Endothelial cell of umbilical vein (primary cell): ENCODE data around the gene PHPT1. TPM values are rescaled to one million over a fixed set of nuclear protein-coding genes. Genes with fewer than 3 reads are reported as not detected.

ENCODE experiments used
- BruUV-seq: library from RNA; stranded (reverse); fragments of 400-500 nt; replicated peaks from 2 replicates; lab custom pipeline; 2021; lab: Mats Ljungman, UMichigan
- CTCF ChIA-PET: fragments of 300-600, 350-600 bp; sonication (Branson Sonifier 250); formaldehyde crosslinking; loops from one replicate; lab custom pipeline; 2021; ENCODE audit warnings: antibody characterized with exemption, inconsistent platforms; lab: Charles Lee
- POLR2A ChIA-PET: fragments of 300-600, 350-600 bp; sonication (Branson Sonifier 250); formaldehyde crosslinking; loops from one replicate; lab custom pipeline; 2021; ENCODE audit warnings: antibody characterized with exemption, inconsistent platforms; lab: Charles Lee
- DNase-seq: peaks from one replicate; pipeline ENCODE4 v3.0.0-alpha.2; 2011; ENCODE audit warnings: low read depth, low spot score
- FAIRE-seq: peaks from 2 replicates; lab custom pipeline; 2011; peaks lifted over from hg19 to GRCh38; lab: Jason Lieb, UNC
- H2AFZ ChIP-seq: 2 replicates; pipeline ENCODE4 v1.6.0; 2012; ENCODE audit warnings: low read depth, low read length, control low read depth, inconsistent platforms
- H3K27ac ChIP-seq: 2 replicates; pipeline ENCODE4 v1.5.1; 2011; ENCODE audit warnings: low read depth, mild to moderate bottlenecking, control low read depth, low read length, moderate library complexity; ENCODE audit not compliant: insufficient read depth
- H3K27me3 ChIP-seq, 2 experiments: 2 replicates each; pipeline versions ENCODE4 v1.6.0 to v1.6.1; 2011; ENCODE audit warnings: low read length in 2 of 2, mixed read lengths in 1 of 2; ENCODE audit not compliant: control insufficient read depth in 2 of 2, insufficient read depth in 2 of 2
- H3K36me3 ChIP-seq, 2 experiments: 2 replicates in 1 of 2; 3 replicates in 1 of 2; pipeline ENCODE4 v1.5.1; 2011; ENCODE audit warnings: low read length in 2 of 2, mild to moderate bottlenecking in 1 of 2, moderate library complexity in 1 of 2; ENCODE audit not compliant: control insufficient read depth in 2 of 2, insufficient read depth in 2 of 2; ENCODE audit errors: extremely low read depth in 1 of 2
- H3K4me1 ChIP-seq: 3 replicates; pipeline ENCODE4 v1.5.1; 2011; ENCODE audit warnings: mild to moderate bottlenecking, low read length; ENCODE audit not compliant: control insufficient read depth, insufficient read depth; ENCODE audit errors: extremely low read depth
- H3K4me2 ChIP-seq: 2 replicates; pipeline ENCODE4 v1.6.1; 2011; ENCODE audit warnings: low read length, control low read depth, mixed read lengths; ENCODE audit not compliant: insufficient read depth
- H3K4me3 ChIP-seq, 3 experiments: fragments of 200-600 bp in 1 of 3; sonication (generic), shearing (Covaris generic) in 1 of 3; replicated peaks in 1 of 3; 2 replicates each; pipeline ENCODE4 v1.5.1; 2011 to 2016; ENCODE audit warnings: control low read depth in 3 of 3, low read length in 3 of 3, mild to moderate bottlenecking in 2 of 3, inconsistent platforms in 1 of 3, low read depth in 1 of 3, moderate library complexity in 1 of 3; ENCODE audit not compliant: insufficient read depth in 1 of 3
- H3K79me2 ChIP-seq: 2 replicates; pipeline ENCODE4 v1.6.0; 2012; ENCODE audit warnings: low read length, inconsistent platforms; ENCODE audit not compliant: control insufficient read depth, insufficient read depth
- H3K9ac ChIP-seq: replicated peaks from 2 replicates; pipeline ENCODE3; 2011; ENCODE audit warnings: low read length, control low read depth; ENCODE audit not compliant: insufficient read depth; ENCODE audit errors: extremely low read depth
- H3K9me1 ChIP-seq: replicated peaks from 3 replicates; pipeline ENCODE4 v1.6.0; 2011; ENCODE audit warnings: mild to moderate bottlenecking, low read length; ENCODE audit not compliant: control insufficient read depth, insufficient read depth; ENCODE audit errors: extremely low read depth
- H3K9me3 ChIP-seq: replicated peaks from 2 replicates; pipeline ENCODE4 v1.5.1; 2012; ENCODE audit warnings: low read length, inconsistent platforms; ENCODE audit not compliant: control insufficient read depth, insufficient read depth
- H4K20me1 ChIP-seq: replicated peaks from 2 replicates; pipeline ENCODE3; 2011; ENCODE audit warnings: mild to moderate bottlenecking, low read length; ENCODE audit not compliant: control insufficient read depth, insufficient read depth; ENCODE audit errors: extremely low read depth
- CTCF ChIP-seq, 2 donors: IDR thresholded peaks; 1 replicate in 1 of 2; 2 replicates in 1 of 2; pipeline ENCODE4 v1.5.1; 2011; ENCODE audit warnings: low read length in 2 of 2, mild to moderate bottlenecking in 2 of 2, moderate library complexity in 2 of 2, control low read depth in 1 of 2, inconsistent platforms in 1 of 2, low read depth in 1 of 2; ENCODE audit not compliant: insufficient read depth in 1 of 2; ENCODE audit errors: extremely low read depth in 1 of 2
- EZH2 ChIP-seq: IDR thresholded peaks from 2 replicates; pipeline ENCODE4 v1.6.1; 2012; ENCODE audit warnings: borderline replicate concordance, low read depth, mild to moderate bottlenecking, moderate library complexity, low read length, inconsistent platforms; ENCODE audit not compliant: severe bottlenecking
- FOS ChIP-seq: IDR thresholded peaks from 2 replicates; pipeline ENCODE4 v1.6.1; 2011; ENCODE audit warnings: mild to moderate bottlenecking, low read length, moderate library complexity, borderline replicate concordance; ENCODE audit not compliant: insufficient read depth
- GATA2 ChIP-seq: IDR thresholded peaks from 2 replicates; pipeline ENCODE4 v1.7.0; 2011; ENCODE audit warnings: low read depth, mild to moderate bottlenecking, moderate library complexity, mixed read lengths, low read length; ENCODE audit not compliant: insufficient read length, insufficient read depth
- JUN ChIP-seq: IDR thresholded peaks from 2 replicates; pipeline ENCODE4 v1.6.1; 2011; ENCODE audit warnings: borderline replicate concordance, low read depth; ENCODE audit not compliant: insufficient read length, insufficient read depth
- MAX ChIP-seq: IDR thresholded peaks from 2 replicates; pipeline ENCODE4 v1.6.1; 2011; ENCODE audit not compliant: insufficient read depth, insufficient read length
- MYC ChIP-seq: IDR thresholded peaks from one replicate; pipeline ENCODE4 v1.6.1; 2011; ENCODE audit warnings: mild to moderate bottlenecking, low read depth, low read length
- POLR2A ChIP-seq: IDR thresholded peaks from 2 replicates; pipeline ENCODE4 v1.6.1; 2012; ENCODE audit warnings: low read depth, mild to moderate bottlenecking, control low read depth, low read length
- POLR2AphosphoS5 ChIP-seq: IDR thresholded peaks from 2 replicates; pipeline ENCODE4 v1.6.1; 2012; ENCODE audit warnings: low read depth, mild to moderate bottlenecking, control low read depth, low read length, moderate library complexity; ENCODE audit not compliant: insufficient read depth
- dilution Hi-C: fragments of 300-500 bp; cut with MboI; formaldehyde crosslinking; loops from one replicate; pipeline ENCODE4 v1.15.0; 2019; ENCODE audit warnings: low sequenced_read_pairs; ENCODE audit not compliant: extremely low pct_ligation_motif_present
- intact Hi-C: fragments of 100-400 bp; cut with micrococcal nuclease; formaldehyde crosslinking; loops from one replicate; pipeline ENCODE4 v1.10.0; 2022
- polyA plus RNA-seq, 4 experiments: library from polyadenylated mRNA; depleted of rRNA in 3 of 4; stranded (reverse) in 3 of 4; unstranded in 1 of 4; fragments of >200 nt; gene quantifications; 2 replicates each; pipeline versions ENCODE4 v1.2.1 to v1.2.3, GENCODE V29; 2011 to 2012; ENCODE audit warnings: missing spikeins in 1 of 4
- total RNA-seq: library from RNA; stranded (reverse); gene quantifications from 2 replicates; pipeline ENCODE4 v1.2.3, GENCODE V29; 2021

Gene PHPT1
- total and polyA plus RNA-seq, 2 donors (not counting 3 experiments of a cell fraction or from before 2014, with no cell fraction given) = 139 to 319 TPM

- Histone ChIP-seq H3K4me2 (no peak overlapping the region), H2AFZ (no peak overlapping the region), H4K20me1 (no peaks in the 10 kb centered on the region), H3K4me3 (no peak overlapping the region), H3K9ac (no peak overlapping the region), H3K9me1 (no peaks in the 10 kb centered on the region), H3K27me3 (no peaks in the 10 kb centered on the region), H3K9me3 (no peaks in the 10 kb centered on the region), H3K36me3 (peaks cover 6 to 38% of the 10 kb centered on the region in 2 experiments), H3K27ac (no peak overlapping the region), H3K79me2 (peaks cover 13% of the 10 kb centered on the region), H3K4me1 (peaks cover 6% of the 10 kb centered on the region)
- ChIA-PET CTCF (no interaction called here), POLR2A (no interaction called here)
- DNase-seq (no peak), FAIRE-seq (no peak)
- TF ChIP-seq MAX (no peak), POLR2A (no peak), MYC (no peak), JUN (no peak), FOS (no peak), EZH2 (no peak), POLR2AphosphoS5 (no peak), CTCF (IDR thresholded peaks at IDR 0.05; ENCODE audit: extremely low read depth in 1 of 2, insufficient read depth in 1 of 2, low read depth in 1 of 2, low read length in 2 of 2) (no peak), GATA2 (no peak)
- intact Hi-C loops (no loop called here), dilution Hi-C loops (loop anchor here (25.0 kb wide), 1 partner anchor 113 kb away; the partner anchor contains the start of genes C8G and FBXW5)
- no TSS peak for BruUV-seq
Observed at GRCh38 chr9:136824496-136825225, 24.5 kb upstream of the PHPT1 start.
